Ishikawa (cell line): ENCODE results near the gene PIWIL1.

Experiments used
- CEBPB ChIP-seq: IDR thresholded peaks from 2 replicates; pipeline ENCODE4 v1.6.1; 2012
- EP300 ChIP-seq: IDR thresholded peaks from 2 replicates; pipeline ENCODE4 v1.6.1; 2012; ENCODE audit warnings: borderline replicate concordance
- NFIC ChIP-seq: IDR thresholded peaks from 2 replicates; pipeline ENCODE4 v1.6.1; 2012
- RAD21 ChIP-seq: IDR thresholded peaks from 2 replicates; pipeline ENCODE4 v1.6.1; 2012; ENCODE audit warnings: low read depth
- REST ChIP-seq: IDR thresholded peaks from 2 replicates; pipeline ENCODE4 v1.6.1; 2012; ENCODE audit warnings: low read depth, mild to moderate bottlenecking
- TAF1 ChIP-seq: IDR thresholded peaks from 2 replicates; pipeline ENCODE4 v1.6.1; 2012; ENCODE audit warnings: low read depth, mild to moderate bottlenecking
- USF1 ChIP-seq: IDR thresholded peaks from 2 replicates; pipeline ENCODE4 v1.6.1; 2012
- YY1 ChIP-seq: IDR thresholded peaks from 2 replicates; pipeline ENCODE4 v1.6.1; 2012; ENCODE audit warnings: low read depth

- no peak for TF ChIP-seq TAF1
- TF ChIP-seq NFIC: no peak
- TF ChIP-seq EP300: no peak
- no peak for TF ChIP-seq YY1
- no peak for TF ChIP-seq CEBPB
- TF ChIP-seq USF1: no peak
- TF ChIP-seq REST: no peak
- no peak for TF ChIP-seq RAD21
These were observed 67.6 kb downstream of the PIWIL1 start for GRCh38 chr12:130405332-130405731.
